Measurements from ENCODE around the gene JCHAIN. TPM values are rescaled to one million over a fixed set of nuclear protein-coding genes. Genes with fewer than 3 reads are reported as not detected.

Gene JCHAIN
- total and polyA plus RNA-seq, 2 donors (not counting 1 experiment from before 2014, with no cell fraction given): 11.3 to 28.7 TPM

GRCh38 chr4:70628444-70628843 is 37.9 kb downstream of the JCHAIN start, which contains the start of gene ENAM:
Gene ENAM, plus strand, starts transcription at chr4:70628744. Its CDS starts 757 bp downstream, at chr4:70629501.
- TF ChIP-seq CTCF (conservative IDR thresholded peaks at IDR 0.05 in 1 of 2, IDR thresholded peaks at IDR 0.05 in 1 of 2; ENCODE audit: low read depth in 1 of 2, low read length in 2 of 2): no peak
- no peak for TF ChIP-seq EZH2 (IDR thresholded peaks at IDR 0.05; ENCODE audit: low read length, missing control alignments)
- Histone ChIP-seq H3K4me2 (ENCODE audit: extremely low read depth, insufficient read depth, low read length) (no peak within 1 kb of the TSS), H2AFZ (ENCODE audit: low read length) (no peak within 1 kb of the TSS), H3K27me3 (ENCODE audit: control insufficient read depth, insufficient read depth, low read length) (no peaks in the 10 kb centered on the region), H3K4me3 (replicated peaks in 1 of 4; ENCODE audit: control extremely low read depth in 1 of 4, insufficient read depth in 1 of 4, low read depth in 3 of 4, low read length in 4 of 4) (no peak within 1 kb of the TSS), H3K36me3 (ENCODE audit: control insufficient read depth, insufficient read depth, low read length) (no peaks in the 10 kb centered on the region), H3K9me3 (ENCODE audit: control insufficient read depth, insufficient read depth, low read depth, low read length) (no peaks in the 10 kb centered on the region), H3K27ac (ENCODE audit: insufficient read depth, low read length) (no peak within 1 kb of the TSS), H4K20me1 (ENCODE audit: control insufficient read depth, extremely low read depth, insufficient read depth, low read length) (no peaks in the 10 kb centered on the region), H3K4me1 (ENCODE audit: control insufficient read depth, extremely low read depth, insufficient read depth, low read length) (no peaks in the 10 kb centered on the region), H3K9ac (ENCODE audit: insufficient read depth, low read length) (no peak within 1 kb of the TSS), H3K79me2 (ENCODE audit: control insufficient read depth, insufficient read depth, low read length) (no peaks in the 10 kb centered on the region)
- no peak for DNase-seq (ENCODE audit: low read depth in 2 of 2)

- no peaks in the 10 kb centered on the region for H3K36me3 ChIP-seq (ENCODE audit: control insufficient read depth, insufficient read depth, low read length)
- H3K4me1 ChIP-seq (ENCODE audit: control insufficient read depth, extremely low read depth, insufficient read depth, low read length): no peaks in the 10 kb centered on the region
- no peak overlapping the region for H2AFZ ChIP-seq (ENCODE audit: low read length)
- H3K79me2 ChIP-seq (ENCODE audit: control insufficient read depth, insufficient read depth, low read length): no peaks in the 10 kb centered on the region
- no peak overlapping the region for H3K4me3 ChIP-seq (replicated peaks in 1 of 4; ENCODE audit: control extremely low read depth in 1 of 4, insufficient read depth in 1 of 4, low read depth in 3 of 4, low read length in 4 of 4)
- no peak for DNase-seq (ENCODE audit: low read depth in 2 of 2)
- TF ChIP-seq EZH2 (IDR thresholded peaks at IDR 0.05; ENCODE audit: low read length, missing control alignments): no peak
- TF ChIP-seq CTCF (conservative IDR thresholded peaks at IDR 0.05 in 1 of 2, IDR thresholded peaks at IDR 0.05 in 1 of 2; ENCODE audit: low read depth in 1 of 2, low read length in 2 of 2): no peak
- no peak overlapping the region for H3K27ac ChIP-seq (ENCODE audit: insufficient read depth, low read length)
- H3K27me3 ChIP-seq (ENCODE audit: control insufficient read depth, insufficient read depth, low read length): no peaks in the 10 kb centered on the region
- H3K9ac ChIP-seq (ENCODE audit: insufficient read depth, low read length): no peak overlapping the region
- H3K9me3 ChIP-seq (ENCODE audit: control insufficient read depth, insufficient read depth, low read depth, low read length): no peaks in the 10 kb centered on the region
- H4K20me1 ChIP-seq (ENCODE audit: control insufficient read depth, extremely low read depth, insufficient read depth, low read length): no peaks in the 10 kb centered on the region
- H3K4me2 ChIP-seq (ENCODE audit: extremely low read depth, insufficient read depth, low read length): no peak overlapping the region
Measured at GRCh38 chr4:70627620-70628019, 38.7 kb downstream of the JCHAIN start.

GRCh38 chr4:70624226-70624793 is 42.0 kb downstream of the JCHAIN start:
- no peaks in the 10 kb centered on the region for H3K36me3 ChIP-seq (ENCODE audit: control insufficient read depth, insufficient read depth, low read length)
- H3K27ac ChIP-seq (ENCODE audit: insufficient read depth, low read length): no peak overlapping the region
- no peak overlapping the region for H3K4me2 ChIP-seq (ENCODE audit: extremely low read depth, insufficient read depth, low read length)
- TF ChIP-seq EZH2 (IDR thresholded peaks at IDR 0.05; ENCODE audit: low read length, missing control alignments) (no peak), CTCF (conservative IDR thresholded peaks at IDR 0.05 in 1 of 2, IDR thresholded peaks at IDR 0.05 in 1 of 2; ENCODE audit: low read depth in 1 of 2, low read length in 2 of 2) (no peak)
- H3K9ac ChIP-seq (ENCODE audit: insufficient read depth, low read length): no peak overlapping the region
- no peak overlapping the region for H3K4me3 ChIP-seq (replicated peaks in 1 of 4; ENCODE audit: control extremely low read depth in 1 of 4, insufficient read depth in 1 of 4, low read depth in 3 of 4, low read length in 4 of 4)
- H3K27me3 ChIP-seq (ENCODE audit: control insufficient read depth, insufficient read depth, low read length): no peaks in the 10 kb centered on the region
- H2AFZ ChIP-seq (ENCODE audit: low read length): no peak overlapping the region
- H3K9me3 ChIP-seq (ENCODE audit: control insufficient read depth, insufficient read depth, low read depth, low read length): no peaks in the 10 kb centered on the region
- H4K20me1 ChIP-seq (ENCODE audit: control insufficient read depth, extremely low read depth, insufficient read depth, low read length): no peaks in the 10 kb centered on the region
- DNase-seq (ENCODE audit: low read depth in 2 of 2): no peak
- no peaks in the 10 kb centered on the region for H3K79me2 ChIP-seq (ENCODE audit: control insufficient read depth, insufficient read depth, low read length)
- no peaks in the 10 kb centered on the region for H3K4me1 ChIP-seq (ENCODE audit: control insufficient read depth, extremely low read depth, insufficient read depth, low read length)

All from fibroblast of lung (primary cell).